Left lung (tissue), 10 donors: Measurements from ENCODE around the gene S1PR2. TPM values are rescaled to one million over a fixed set of nuclear protein-coding genes. Genes with fewer than 3 reads are reported as not detected.
"Not testable (repeated sequence)": the region's sequence is repeated elsewhere in the genome, so short reads cannot be mapped to it uniquely, and the experiment has no call there.

Experiments used
- ATAC-seq: fragments of 200-7000 bp; cut with Tn5 transposase; one replicate; pipeline ENCODE4 v1.9.1; 2020; ENCODE audit warnings: moderate library complexity
- DNase-seq, 4 donors: peaks; one replicate each; pipeline ENCODE4 v3.0.0-alpha.2; 2013 to 2020
- H3K27ac ChIP-seq, 2 donors: fragments of 200-600 bp; sonication (generic) in 1 of 2; one replicate each; pipeline versions ENCODE4 v1.5.0 to v1.8.0; 2020 to 2021
- H3K27me3 ChIP-seq, 2 donors: fragments of 200-600 bp; sonication (generic) in 1 of 2; one replicate each; pipeline versions ENCODE4 v1.5.0 to v1.8.0; 2020 to 2021
- H3K36me3 ChIP-seq, 2 donors: fragments of 200-600 bp; sonication (generic) in 1 of 2; one replicate each; pipeline versions ENCODE4 v1.5.0 to v1.8.0; 2020 to 2021
- H3K4me1 ChIP-seq, 2 donors: fragments of 200-600 bp; one replicate each; pipeline ENCODE4 v1.8.0; 2021
- H3K4me3 ChIP-seq, 2 donors: fragments of 200-600 bp; sonication (generic) in 1 of 2; one replicate each; pipeline versions ENCODE4 v1.5.0 to v1.8.0; 2020 to 2021; ENCODE audit warnings: mild to moderate bottlenecking in 1 of 2
- H3K9me3 ChIP-seq, 2 donors: fragments of 200-600 bp; sonication (generic) in 1 of 2; one replicate each; pipeline versions ENCODE4 v1.5.0 to v1.8.0; 2020 to 2021
- intact Hi-C, 2 donors: fragments of 100-400 bp; cut with DNase I; formaldehyde crosslinking; loops; one replicate each; pipeline versions ENCODE4 v1.11.2 to v1.14.2; 2022
- polyA plus RNA-seq, 6 donors: library from polyadenylated mRNA; unstranded; fragments of 120-200 nt; gene quantifications; one replicate each; pipeline ENCODE4 v1.2.1, GENCODE V29; 2013; ENCODE audit not compliant: insufficient read length in 6 of 6
- total RNA-seq, 2 donors: library from RNA; stranded (reverse); fragmentation: NEBNext Ultra II Directional; extraction: Animal tissue kit (Norgen Biotek cat#: 25700); gene quantifications; one replicate each; pipeline ENCODE4 v1.2.1, GENCODE V29; 2021
- TF ChIP-seq, protein P1 (sequence below), 2 donors: fragments of 200-600 bp; sonication (generic) in 1 of 2; IDR thresholded peaks; one replicate each; pipeline versions ENCODE4 v1.5.0 to v1.8.0; 2021; ENCODE audit warnings: antibody characterized with exemption in 2 of 2
- donor health status: DM: no; HTN: yes; CAD: no.
- donor health status: DM: no; HTN: no; CAD: no.

S1PR2 gene
- total and polyA plus RNA-seq, 8 donors: 25.6 to 47.6 (median 41.4) TPM

DNA sequence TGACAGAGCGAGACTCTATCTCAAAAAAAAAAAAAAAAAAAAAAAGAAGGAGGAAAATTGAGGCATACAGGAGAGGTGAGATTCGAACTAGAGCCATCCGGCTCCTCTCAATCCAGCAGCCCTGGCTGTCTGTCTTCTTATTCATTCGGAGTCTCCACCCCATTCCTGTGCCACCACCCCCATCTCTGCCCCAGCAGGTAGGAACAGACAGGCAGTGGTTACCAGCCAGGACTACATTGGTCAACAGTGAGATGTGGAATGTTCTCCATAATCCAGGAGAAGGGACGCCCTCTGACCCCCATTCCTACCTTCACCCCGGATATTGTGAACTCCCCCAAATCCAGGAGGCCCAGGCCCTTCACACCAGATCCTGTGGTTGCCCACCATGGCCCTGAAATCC is 6.6 kb upstream of the S1PR2 start:
- TF ChIP-seq, protein P1, sequence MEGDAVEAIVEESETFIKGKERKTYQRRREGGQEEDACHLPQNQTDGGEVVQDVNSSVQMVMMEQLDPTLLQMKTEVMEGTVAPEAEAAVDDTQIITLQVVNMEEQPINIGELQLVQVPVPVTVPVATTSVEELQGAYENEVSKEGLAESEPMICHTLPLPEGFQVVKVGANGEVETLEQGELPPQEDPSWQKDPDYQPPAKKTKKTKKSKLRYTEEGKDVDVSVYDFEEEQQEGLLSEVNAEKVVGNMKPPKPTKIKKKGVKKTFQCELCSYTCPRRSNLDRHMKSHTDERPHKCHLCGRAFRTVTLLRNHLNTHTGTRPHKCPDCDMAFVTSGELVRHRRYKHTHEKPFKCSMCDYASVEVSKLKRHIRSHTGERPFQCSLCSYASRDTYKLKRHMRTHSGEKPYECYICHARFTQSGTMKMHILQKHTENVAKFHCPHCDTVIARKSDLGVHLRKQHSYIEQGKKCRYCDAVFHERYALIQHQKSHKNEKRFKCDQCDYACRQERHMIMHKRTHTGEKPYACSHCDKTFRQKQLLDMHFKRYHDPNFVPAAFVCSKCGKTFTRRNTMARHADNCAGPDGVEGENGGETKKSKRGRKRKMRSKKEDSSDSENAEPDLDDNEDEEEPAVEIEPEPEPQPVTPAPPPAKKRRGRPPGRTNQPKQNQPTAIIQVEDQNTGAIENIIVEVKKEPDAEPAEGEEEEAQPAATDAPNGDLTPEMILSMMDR (IDR thresholded peaks at IDR 0.05): no peak
- peaks cover 20 to 43% of the 10 kb centered on the region in 2 donors for H3K4me1 ChIP-seq
- intact Hi-C loops: no loop called here
- H3K27me3 ChIP-seq: no peaks in the 10 kb centered on the region
- H3K4me3 ChIP-seq: no peak overlapping the region
- DNase-seq (no peak), ATAC-seq (peak; percentile 47)
- H3K27ac ChIP-seq: peak overlapping the region; percentile 33 to 70
- H3K9me3 ChIP-seq: no peaks in the 10 kb centered on the region
- no peaks in the 10 kb centered on the region for H3K36me3 ChIP-seq

DNA sequence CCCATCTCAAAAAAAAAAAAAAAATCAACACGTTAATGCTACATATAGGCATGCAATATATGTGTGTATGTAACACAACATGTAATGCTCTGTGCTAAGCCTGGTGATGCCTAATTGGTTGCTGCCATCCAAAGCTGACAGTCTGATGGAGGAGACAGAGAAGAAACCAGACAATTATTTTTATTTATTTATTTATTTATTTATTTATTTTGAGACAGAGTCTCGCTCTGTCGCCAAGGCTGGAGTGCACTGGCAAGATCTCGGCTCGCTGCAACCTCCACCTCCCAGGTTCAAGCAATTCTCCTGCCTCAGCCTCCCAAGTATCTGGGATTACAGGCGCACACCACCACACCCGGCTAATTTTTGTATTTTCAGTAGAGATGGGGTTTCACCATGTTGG is 4.3 kb upstream of the S1PR2 start:
- ATAC-seq, DNase-seq, intact Hi-C loops, H3K4me3 ChIP-seq, H3K9me3 ChIP-seq, H3K36me3 ChIP-seq: not testable (repeated sequence)
- peaks cover 20 to 45% of the 10 kb centered on the region in 2 donors for H3K4me1 ChIP-seq
- H3K27ac ChIP-seq: peak overlapping the region; percentile 76 to 81
- H3K27me3 ChIP-seq: peaks cover 0 to 11% of the 10 kb centered on the region in 2 donors

DNA sequence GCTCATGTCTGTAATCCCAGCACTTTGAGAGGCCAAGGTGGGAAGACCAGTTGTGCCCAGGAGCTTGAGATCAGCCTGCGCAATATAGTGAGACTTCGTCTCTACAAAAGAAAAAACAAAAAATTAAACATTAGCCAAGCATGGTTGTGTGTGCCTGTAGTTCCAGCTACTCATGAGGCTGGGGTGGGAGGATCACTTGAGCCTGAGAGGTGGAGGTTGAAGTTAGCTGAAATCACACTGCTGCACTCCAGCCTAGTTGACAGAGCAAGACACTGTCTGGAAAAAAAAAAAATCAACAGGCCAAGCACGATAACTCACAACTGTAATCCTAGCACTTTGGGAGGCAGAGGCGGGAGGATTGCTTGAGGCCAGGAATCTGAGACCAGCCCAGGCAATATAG is 3.9 kb upstream of the S1PR2 start:
- intact Hi-C loops: no loop called here
- Histone ChIP-seq H3K27me3 (peaks cover 0 to 15% of the 10 kb centered on the region in 2 donors), H3K4me1 (peaks cover 20 to 49% of the 10 kb centered on the region in 2 donors), H3K4me3 (no peak overlapping the region), H3K9me3 (no peaks in the 10 kb centered on the region), H3K36me3 (no peaks in the 10 kb centered on the region), H3K27ac (peak overlapping the region in 1 of 2 donors; percentile 24)
- TF ChIP-seq, protein P1 (IDR thresholded peaks at IDR 0.05): no peak
- DNase-seq: no peak
- no peak for ATAC-seq

DNA sequence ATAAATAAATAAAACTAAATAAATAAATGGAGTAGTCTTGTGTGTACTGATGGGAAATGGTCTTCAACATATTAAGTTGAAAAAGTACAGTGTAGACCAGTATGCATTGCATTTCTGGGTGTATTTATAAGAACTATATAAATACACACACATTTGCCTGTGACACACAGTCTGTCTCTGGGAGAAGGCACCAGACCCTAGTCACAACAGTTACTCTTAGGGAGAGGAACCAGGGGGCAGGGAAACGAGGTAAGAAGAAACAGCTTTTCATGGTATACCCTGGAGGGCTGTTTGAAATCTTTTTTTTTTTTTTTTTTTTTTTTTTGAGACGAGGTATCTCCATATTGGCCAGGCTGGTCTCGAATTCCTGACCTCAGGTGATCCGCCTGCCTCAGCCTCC is 2.8 kb upstream of the S1PR2 start:
- ATAC-seq: no peak
- no peaks in the 10 kb centered on the region for H3K9me3 ChIP-seq
- TF ChIP-seq, protein P1 (IDR thresholded peaks at IDR 0.05): no peak
- H3K4me1 ChIP-seq: peaks cover 20 to 54% of the 10 kb centered on the region in 2 donors
- H3K27ac ChIP-seq: no peak overlapping the region
- no peaks in the 10 kb centered on the region for H3K36me3 ChIP-seq
- peaks cover 0 to 20% of the 10 kb centered on the region in 2 donors for H3K27me3 ChIP-seq
- intact Hi-C loops: no loop called here
- H3K4me3 ChIP-seq: no peak overlapping the region
- no peak for DNase-seq

DNA sequence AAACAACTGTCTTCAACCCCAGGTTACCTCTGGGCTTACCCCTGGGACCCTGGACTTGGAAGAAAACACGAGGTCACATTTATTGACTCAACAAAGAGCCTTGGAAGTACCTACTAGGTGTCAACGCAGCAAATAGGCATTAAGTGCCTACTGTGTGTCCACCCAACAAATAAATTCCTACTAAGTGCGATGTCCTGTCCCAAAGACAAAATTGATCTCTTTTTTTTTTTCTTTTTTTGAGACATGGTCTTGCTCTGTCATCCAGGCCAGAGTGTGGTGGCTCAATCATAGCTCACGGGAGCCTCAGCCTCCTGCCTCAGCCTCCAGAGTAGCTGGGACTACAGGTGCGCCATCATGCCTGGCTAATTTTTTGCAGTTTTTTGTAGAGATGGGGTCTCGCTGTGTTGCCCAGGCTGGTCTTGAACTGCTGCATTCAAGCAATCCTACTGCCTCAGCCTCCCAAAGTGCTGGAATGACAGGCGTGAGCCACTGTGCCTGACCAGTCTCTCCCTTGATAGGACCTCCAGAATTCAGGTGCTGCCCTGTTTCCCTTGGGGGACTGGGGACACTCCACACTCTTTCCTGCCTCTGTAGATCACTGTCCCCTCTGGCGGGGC is 589 bp upstream of the S1PR2 start:
- ATAC-seq (no peak), DNase-seq (no peak)
- peak overlapping the region; percentile 83 to 93 for H3K4me3 ChIP-seq
- H3K9me3 ChIP-seq: no peaks in the 10 kb centered on the region
- intact Hi-C loops: no loop called here
- H3K36me3 ChIP-seq: no peaks in the 10 kb centered on the region
- TF ChIP-seq, protein P1 (IDR thresholded peaks at IDR 0.05): no peak
- peaks cover 7 to 40% of the 10 kb centered on the region in 2 donors for H3K4me1 ChIP-seq
- peak overlapping the region; percentile 88 to 91 for H3K27ac ChIP-seq
- peaks cover 0 to 20% of the 10 kb centered on the region in 2 donors for H3K27me3 ChIP-seq
